ENCODE results near the gene HOXB4. TPM values are rescaled to one million over a fixed set of nuclear protein-coding genes. Genes with fewer than 3 reads are reported as not detected.

The HOXB4 gene
- total RNA-seq, 1 experiment from 2014 or later, result 0.04 TPM

- TF ChIP-seq, protein P1, sequence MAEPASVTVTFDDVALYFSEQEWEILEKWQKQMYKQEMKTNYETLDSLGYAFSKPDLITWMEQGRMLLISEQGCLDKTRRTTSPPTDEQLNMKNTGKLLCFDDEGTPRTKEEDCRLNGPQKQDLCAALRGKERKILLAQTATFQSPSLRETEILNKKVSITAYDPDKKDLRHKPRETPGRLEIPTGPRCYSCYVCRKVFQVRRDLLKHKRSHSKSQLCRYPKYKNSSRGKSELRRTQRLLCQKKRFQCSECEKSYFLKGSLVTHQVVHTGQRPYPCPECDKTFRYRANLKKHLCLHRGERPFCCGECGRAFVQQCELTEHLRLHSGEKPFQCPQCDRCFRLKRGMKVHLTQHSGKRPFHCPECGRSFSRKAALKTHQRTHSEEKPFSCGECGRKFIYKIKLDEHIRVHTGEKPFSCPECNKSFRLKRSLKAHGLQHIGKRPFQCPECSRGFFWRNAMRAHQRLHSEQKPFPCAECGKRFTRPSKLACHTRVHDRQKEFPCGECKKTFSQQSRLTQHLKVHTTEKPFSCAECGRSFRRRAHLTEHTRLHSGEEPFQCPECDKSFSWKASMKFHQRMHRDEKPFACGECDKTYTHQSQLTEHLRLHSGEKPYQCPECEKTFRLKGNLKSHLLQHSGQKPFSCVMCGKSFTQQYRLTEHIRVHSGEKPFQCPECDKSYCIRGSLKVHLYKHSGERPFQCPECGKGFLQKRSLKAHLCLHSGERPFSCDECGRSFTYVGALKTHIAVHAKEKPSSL (CRISPR knock-in tag; conservative IDR thresholded peaks at IDR 0.05), result no peak
- TF ChIP-seq, protein P2, sequence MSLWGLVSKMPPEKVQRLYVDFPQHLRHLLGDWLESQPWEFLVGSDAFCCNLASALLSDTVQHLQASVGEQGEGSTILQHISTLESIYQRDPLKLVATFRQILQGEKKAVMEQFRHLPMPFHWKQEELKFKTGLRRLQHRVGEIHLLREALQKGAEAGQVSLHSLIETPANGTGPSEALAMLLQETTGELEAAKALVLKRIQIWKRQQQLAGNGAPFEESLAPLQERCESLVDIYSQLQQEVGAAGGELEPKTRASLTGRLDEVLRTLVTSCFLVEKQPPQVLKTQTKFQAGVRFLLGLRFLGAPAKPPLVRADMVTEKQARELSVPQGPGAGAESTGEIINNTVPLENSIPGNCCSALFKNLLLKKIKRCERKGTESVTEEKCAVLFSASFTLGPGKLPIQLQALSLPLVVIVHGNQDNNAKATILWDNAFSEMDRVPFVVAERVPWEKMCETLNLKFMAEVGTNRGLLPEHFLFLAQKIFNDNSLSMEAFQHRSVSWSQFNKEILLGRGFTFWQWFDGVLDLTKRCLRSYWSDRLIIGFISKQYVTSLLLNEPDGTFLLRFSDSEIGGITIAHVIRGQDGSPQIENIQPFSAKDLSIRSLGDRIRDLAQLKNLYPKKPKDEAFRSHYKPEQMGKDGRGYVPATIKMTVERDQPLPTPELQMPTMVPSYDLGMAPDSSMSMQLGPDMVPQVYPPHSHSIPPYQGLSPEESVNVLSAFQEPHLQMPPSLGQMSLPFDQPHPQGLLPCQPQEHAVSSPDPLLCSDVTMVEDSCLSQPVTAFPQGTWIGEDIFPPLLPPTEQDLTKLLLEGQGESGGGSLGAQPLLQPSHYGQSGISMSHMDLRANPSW (CRISPR knock-in tag; conservative IDR thresholded peaks at IDR 0.05; ENCODE audit: low read depth), result no peak
- TF ChIP-seq HMGXB4 (CRISPR knock-in tag; IDR thresholded peaks at IDR 0.05) (no peak), USF2 (CRISPR knock-in tag; IDR thresholded peaks at IDR 0.05) (no peak), PRRX2 (CRISPR knock-in tag; IDR thresholded peaks at IDR 0.05) (no peak), JAZF1 (CRISPR knock-in tag; IDR thresholded peaks at IDR 0.05) (no peak), ZNF232 (CRISPR knock-in tag; IDR thresholded peaks at IDR 0.05) (no peak)
These were observed 18.0 kb downstream of the HOXB4 start (continued) for GRCh38 chr17:48559840-48560817.

DNA sequence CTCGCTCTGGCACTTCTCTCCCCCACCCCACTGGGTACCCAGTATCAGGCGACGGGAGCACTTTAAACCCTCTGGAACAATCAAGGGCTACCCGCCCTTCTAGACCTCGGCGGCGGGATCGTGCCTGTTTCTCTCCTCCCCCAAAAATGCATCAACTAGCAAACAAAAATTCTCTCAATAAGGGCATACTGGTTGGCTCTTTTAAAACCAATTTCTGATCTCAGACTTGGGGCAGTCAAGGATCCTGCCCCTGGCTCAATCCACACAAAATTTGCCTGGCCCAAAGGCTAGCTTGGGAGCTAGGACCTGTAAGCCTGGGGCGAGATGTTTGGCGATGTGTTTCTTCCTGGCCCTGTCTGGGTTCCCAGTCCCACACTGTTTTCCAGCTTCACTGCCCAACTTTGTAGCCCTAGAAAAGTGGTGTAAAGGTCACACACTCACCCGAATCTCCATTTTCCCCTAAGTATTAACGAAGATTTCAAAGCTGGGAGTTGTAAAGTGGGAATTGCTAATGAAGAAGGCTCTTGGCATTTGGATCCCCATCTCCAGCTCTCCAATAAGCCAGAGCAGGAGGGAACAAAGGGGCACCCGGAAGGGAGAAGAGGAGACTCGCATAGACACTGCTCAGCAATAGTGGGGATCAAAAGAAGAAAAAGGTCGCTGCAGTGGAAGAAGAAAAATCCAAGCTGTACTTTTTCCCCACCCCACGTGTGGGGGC, 18.9 kb downstream of the HOXB4 start:
- peaks cover 98% of the 10 kb centered on the region; the same call in 1 of the 2 replicates for H3K27me3 Mint-ChIP-seq (ENCODE audit: low read depth)
- H3K27ac Mint-ChIP-seq, result no peak overlapping the region
- no peaks in the 10 kb centered on the region for H3K36me3 Mint-ChIP-seq
- ChIA-PET CTCF (interaction anchor here (0.8 to 1.9 kb wide), 4 partner anchors 9 to 534 kb away, joined by 3 to 7 read pairs (median 4); no protein-coding TSS in a partner anchor), POLR2A (no interaction called here)
- H3K9me3 Mint-ChIP-seq, result no peaks in the 10 kb centered on the region
- H3K4me1 Mint-ChIP-seq, result peaks cover 35% of the 10 kb centered on the region
- no peak for TF ChIP-seq ZNF219 (CRISPR knock-in tag; IDR thresholded peaks at IDR 0.05; ENCODE audit: borderline replicate concordance)
- no peak for TF ChIP-seq NFATC4 (CRISPR knock-in tag; IDR thresholded peaks at IDR 0.05)
- TF ChIP-seq, protein P3, sequence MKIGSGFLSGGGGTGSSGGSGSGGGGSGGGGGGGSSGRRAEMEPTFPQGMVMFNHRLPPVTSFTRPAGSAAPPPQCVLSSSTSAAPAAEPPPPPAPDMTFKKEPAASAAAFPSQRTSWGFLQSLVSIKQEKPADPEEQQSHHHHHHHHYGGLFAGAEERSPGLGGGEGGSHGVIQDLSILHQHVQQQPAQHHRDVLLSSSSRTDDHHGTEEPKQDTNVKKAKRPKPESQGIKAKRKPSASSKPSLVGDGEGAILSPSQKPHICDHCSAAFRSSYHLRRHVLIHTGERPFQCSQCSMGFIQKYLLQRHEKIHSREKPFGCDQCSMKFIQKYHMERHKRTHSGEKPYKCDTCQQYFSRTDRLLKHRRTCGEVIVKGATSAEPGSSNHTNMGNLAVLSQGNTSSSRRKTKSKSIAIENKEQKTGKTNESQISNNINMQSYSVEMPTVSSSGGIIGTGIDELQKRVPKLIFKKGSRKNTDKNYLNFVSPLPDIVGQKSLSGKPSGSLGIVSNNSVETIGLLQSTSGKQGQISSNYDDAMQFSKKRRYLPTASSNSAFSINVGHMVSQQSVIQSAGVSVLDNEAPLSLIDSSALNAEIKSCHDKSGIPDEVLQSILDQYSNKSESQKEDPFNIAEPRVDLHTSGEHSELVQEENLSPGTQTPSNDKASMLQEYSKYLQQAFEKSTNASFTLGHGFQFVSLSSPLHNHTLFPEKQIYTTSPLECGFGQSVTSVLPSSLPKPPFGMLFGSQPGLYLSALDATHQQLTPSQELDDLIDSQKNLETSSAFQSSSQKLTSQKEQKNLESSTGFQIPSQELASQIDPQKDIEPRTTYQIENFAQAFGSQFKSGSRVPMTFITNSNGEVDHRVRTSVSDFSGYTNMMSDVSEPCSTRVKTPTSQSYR (CRISPR knock-in tag; IDR thresholded peaks at IDR 0.05), result no peak
- no peak for TF ChIP-seq CTCF (IDR thresholded peaks at IDR 0.05)
- TF ChIP-seq ZNF138 (CRISPR knock-in tag; conservative IDR thresholded peaks at IDR 0.05), result no peak
- no peak for TF ChIP-seq ZNF396 (CRISPR knock-in tag; IDR thresholded peaks at IDR 0.05; ENCODE audit: borderline replicate concordance)
- ATAC-seq, result no peak
- DNase-seq (ENCODE audit: low spot score), result no peak
- H3K4me3 Mint-ChIP-seq, result no peak overlapping the region
